GM18519 (cell line): ENCODE results near the gene HIPK4.
A peak's percentile ranks its signal among the peaks of the same experiment; 100 is the strongest.

Experiments used
- ATAC-seq: cut with Tn5 transposase; IDR thresholded peaks from one replicate; pipeline ENCODE4 v1.9.1; 2021; ENCODE audit warnings: mild to moderate bottlenecking, moderate library complexity; ENCODE audit not compliant: unreplicated experiment, low FRiP score

Gene HIPK4

DNA sequence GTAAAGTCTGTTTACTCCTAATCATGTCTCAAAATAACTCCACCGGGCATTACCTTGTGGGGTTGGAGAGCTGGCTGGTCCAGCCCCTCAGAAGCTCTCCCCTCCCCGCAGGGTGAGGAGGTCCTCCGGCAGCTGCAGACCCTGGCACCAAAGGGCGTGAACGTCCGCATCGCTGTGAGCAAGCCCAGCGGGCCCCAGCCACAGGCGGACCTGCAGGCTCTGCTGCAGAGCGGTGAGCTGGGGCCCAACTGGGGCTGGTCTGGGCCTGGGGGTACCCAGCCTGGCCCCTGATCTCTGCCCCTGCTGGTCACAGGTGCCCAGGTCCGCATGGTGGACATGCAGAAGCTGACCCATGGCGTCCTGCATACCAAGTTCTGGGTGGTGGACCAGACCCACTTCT is 20.2 kb downstream of the HIPK4 start:
- no peak for ATAC-seq

DNA sequence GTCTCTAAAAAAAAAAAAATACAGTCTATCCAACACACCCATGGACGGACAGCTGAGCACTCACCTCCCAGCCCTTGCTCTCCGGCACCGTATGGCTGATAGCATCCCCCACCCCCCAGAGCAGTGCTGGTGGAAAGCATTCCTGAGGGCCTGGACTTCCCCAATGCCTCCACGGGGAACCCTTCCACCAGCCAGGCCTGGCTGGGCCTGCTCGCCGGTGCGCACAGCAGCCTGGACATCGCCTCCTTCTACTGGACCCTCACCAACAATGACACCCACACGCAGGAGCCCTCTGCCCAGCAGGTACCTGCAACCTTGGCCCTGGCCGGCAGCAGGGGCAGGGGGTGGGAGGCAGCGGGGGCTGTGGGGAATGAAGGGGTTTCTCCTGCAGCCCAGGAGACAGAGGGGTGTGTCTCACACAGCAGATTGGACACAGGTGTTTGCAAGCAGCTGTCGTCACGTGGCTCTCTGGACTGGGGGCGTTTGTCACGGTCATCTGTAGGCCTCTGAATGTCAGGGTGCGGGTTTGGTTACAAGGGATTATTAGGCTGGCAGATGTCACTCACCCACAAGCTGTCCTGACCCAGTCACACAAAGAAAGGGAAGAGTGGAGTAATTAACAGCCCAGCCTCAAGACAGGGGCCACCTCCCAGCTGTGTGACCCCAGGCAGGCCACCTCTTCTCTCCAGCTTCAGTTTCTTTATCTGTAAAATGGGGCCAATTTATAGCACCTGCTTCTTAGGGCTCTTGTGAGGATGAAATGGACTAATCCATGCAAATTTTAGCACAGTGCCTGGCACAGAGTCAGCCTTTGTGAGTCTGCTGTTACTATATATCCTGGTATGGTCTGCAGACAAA is 22.2 kb downstream of the HIPK4 start:
- ATAC-seq: no peak

DNA sequence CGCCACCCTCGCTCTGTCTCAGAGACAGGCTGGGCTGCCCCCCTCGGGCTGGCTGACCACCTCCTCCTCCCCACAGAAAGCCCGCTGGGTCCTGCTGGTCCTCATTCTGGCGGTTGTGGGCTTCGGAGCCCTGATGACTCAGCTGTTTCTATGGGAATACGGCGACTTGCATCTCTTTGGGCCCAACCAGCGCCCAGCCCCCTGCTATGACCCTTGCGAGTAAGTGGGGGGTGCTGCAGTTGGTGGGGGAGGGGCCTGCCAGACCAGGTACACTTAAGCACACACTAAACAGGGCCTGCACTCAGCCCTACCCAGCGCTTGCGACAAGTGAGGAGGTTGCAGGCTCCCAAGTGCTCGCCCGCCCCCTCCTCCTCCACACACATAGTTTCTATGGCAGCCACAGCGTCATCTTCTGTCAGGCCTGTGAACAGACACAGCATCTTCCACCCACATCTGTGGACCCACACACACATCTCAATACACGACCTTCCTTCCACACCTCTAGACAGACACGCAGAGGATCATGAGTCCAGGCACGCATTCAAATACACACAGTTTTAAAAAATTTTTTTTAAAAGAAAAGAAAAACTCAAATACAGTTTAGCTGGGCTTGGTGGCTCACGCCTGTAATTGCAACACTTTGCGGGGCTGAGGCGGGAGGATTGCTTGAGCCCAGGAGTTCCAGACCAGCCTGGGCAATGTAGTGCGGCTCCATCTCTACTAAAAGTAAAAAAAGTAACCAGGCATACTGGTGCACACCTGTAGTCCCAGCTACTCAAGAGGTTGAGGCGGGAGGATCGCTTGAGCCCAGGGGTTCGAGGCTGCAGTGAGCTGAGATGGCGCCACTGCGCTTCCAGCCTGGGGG is 23.1 kb downstream of the HIPK4 start:
- ATAC-seq: no peak

DNA sequence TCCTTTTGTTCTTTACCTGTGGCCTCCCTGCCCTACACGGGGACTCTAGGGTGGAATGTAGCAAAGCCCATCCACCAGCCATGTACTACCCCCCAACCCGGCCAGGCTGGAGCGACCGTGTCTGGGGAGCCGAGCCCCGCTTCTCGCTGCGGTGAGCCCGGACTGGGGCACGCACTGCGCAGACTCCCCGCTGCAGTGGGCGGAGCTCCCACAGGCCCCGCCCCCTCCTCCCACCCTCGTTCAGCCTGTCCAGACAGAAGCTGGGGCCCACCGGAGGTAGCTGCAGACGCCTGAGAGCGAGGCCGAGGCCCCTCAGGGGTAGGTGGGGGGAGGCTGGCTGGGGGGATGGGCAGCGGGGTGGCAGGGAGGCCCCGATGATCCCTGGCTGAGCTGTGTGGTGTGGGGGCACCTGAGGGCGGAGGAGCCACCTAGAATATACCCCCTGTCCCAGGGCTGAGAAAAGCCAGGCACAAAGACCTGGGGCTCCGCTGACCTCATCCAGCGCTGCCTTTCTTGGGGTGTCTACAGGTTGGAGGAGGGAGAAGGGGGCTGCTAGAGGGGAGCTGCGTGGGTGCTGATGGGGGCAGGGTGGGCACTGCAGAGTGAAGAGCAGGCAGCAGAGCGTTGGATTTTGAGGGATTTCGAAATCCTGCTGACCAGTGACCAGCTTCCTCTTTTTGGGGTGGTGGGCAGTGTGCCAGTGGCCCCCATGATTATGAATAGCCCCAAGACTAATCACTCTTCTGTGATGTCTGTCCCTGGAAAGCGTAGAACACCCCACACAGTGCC is 24.2 kb downstream of the HIPK4 start:
- ATAC-seq: no peak

DNA sequence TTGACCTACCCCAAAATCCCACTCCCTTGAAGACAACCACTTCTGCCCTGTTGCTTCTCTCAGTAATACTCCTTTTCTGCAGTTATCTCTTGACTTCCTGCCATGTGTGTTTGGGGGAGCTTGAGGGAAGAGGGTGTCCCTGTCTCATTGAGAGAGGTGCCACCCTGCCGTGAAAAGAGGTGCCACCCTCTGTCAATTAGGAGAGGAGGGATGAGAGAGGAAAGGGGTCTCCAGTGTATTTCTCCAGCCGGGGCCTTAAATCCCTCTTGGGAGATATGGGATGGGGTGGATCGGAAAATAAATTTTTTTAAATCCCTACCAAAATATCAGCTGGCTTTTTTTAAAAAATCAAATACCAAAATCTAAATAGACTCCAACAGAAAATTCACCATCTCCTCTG is 25.0 kb downstream of the HIPK4 start:
- no peak for ATAC-seq

DNA sequence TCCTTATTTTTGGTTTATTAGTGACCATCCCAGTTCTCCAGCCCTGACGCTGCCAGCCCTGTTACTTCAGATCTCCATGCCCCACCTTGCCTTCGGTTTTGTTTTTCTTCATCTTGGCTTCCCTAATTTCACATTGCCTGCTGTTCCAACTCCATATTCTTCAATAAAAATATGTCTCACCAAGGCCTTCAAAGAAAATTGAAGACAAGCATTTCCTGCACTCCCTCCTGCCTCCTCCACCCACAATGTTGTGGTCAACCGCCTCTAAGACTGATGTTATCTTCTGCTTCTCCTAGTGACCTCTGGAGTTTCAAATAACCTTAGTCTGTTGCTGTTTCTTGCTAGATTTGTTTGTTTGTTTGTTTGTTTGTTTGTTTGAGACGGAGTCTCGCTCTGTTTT is 26.9 kb downstream of the HIPK4 start:
- no peak for ATAC-seq

DNA sequence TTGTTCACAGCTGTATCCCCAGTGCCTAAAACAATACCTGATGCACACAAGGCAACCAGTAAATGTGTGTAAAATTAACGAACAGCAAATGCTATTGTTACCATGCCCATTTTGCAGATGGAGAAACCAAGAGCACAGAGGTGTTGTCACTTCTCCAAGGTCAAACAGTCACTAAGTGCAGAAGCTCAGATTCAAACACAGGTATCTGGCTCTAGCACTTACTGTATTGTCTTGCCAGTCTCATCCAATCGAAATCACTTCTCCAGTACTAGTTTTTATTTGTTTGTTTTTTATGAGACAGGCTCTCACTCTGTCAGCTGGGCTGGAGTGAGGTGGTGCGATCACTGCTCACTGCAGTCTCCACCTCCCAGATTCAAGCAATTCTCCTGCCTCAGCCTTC is 27.8 kb downstream of the HIPK4 start:
- no peak for ATAC-seq

DNA sequence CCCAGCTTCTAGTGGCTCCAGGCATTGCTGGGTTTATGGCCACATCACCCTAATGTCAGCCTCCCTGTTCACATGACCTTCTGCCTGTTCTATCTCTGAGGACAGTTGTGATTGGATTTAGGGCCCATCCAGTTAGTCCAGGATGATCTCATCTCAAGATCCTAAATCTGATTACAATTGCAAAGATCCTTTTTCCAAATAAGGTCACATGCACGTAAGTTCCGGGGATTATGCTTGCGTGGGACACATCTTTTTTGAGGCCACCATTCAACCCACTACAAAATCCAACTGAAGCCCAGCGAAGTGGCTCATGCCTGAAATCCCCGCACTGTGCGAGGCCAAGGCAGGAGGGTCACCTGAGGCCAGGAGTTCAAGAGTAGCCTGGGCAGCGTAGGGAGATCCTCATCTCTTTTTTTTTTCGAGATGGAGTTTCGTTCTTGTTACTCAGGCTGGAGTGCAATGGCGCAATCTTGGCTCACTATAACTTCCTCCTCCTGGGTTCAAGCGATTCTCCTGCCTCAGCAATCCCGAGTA is 29.2 kb downstream of the HIPK4 start:
- ATAC-seq: no peak

DNA sequence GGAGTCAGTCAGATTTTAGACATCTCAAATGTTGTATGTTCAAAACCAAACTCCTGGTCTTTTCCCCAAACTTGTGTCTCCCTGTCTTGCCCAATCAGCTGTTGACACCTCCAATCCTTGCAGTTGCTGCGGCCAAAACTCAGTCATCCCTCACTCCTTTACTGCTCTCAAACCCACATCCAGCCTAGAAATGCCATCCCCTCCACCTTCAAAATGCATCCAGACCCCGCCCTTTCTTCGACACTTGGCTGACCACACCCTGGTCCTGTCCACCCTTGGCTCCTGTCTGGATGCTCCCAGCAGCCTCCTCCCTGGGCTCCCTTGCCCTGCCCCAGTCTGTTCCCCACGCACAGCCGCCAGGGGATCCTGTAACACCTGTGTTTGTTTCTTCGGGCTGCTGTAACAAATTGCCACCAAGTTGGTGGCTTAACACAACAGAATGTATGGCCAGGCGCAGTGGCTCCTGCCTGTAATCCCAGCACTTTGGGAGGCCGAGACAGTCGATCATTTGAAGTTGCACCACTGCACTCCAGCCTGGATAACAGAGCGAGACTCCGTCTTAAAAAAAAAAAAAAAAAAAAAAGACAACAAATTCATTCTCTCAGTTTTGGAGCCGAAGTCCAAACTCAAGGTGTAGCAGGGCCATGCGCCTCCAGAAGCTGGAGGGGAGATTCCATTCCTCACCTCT is 29.8 kb downstream of the HIPK4 start:
- no peak for ATAC-seq

DNA sequence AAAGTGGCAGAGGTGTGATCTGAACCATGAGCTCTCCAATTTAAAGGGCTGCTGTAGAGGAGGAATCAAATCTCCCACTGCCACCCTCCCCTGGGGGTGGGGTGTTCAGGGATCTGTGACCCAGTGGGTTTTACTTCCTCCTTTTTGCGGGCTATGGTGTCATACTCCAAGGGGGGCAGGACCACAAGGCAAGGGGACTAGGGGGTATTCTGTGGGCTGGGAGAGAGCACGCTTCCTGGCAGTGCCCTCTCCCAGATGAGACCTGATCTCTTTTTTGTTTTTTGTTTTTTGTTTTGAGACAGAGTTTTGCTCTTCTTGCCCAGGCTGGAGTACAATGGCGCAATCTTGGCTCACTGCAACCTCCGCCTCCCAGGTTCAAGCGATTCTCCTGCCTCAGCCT is 31.2 kb downstream of the HIPK4 start:
- ATAC-seq: no peak

DNA sequence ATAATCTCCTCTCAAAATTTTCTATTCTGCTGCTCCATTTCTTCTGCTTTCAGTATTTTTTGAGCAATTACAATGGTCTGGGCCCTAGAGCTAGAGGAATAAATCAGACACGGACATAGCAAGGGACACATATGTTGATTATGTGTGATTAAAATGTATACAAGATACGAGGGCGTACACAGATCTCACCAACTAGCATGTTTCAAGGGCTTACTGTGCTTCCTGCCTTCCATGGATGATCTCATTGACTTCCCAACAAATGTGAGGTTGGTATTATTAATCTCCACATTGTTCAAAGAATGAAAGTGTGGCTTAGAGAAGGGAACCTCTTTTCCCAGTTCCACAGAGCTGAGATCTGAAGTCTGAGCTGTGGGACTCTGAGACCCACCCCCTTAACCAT is 32.3 kb downstream of the HIPK4 start:
- ATAC-seq: no peak

DNA sequence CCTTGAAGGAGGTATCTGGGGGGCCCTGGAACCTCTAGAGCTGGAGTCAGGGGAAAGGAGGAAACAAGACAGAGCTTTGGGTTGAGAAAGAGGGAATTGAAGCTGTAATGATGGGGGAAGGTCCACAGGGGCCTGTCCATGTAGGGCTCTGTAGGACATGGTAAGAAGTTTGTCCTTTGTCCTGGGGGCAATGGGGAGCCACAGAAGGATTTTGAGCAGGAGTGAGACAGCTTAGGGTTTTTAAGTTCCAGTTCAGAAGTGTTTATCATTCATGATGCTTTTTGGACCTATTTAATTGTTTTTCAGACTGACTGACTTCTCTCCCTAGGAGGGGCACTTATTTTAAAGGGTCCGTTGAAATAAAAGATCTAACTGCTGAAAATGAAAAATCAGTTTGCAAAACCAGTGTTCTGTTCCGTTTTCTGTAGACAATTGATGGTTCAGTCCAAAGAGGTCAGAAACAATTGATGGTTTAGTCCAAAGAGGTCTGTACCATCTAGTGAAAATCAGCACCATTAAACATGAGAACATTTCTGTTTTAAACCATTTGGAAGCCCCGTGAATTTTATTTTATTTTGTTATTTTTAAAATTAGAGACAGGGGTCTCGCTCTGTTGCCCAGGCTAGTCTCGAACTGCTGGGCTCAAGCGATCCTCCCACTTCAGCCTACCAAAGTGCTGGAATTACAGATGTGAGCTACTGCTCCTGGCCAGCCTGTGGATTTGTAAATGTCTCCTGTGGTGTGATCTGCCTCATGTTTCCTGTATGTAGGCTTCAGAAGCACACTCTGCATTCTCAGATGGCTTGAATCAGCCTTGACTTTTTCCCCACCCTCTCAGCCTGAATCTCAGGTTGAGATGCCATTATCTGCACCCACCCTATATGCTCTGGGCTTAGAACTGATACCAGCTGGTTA is 33.0 kb downstream of the HIPK4 start:
- ATAC-seq: no peak

DNA sequence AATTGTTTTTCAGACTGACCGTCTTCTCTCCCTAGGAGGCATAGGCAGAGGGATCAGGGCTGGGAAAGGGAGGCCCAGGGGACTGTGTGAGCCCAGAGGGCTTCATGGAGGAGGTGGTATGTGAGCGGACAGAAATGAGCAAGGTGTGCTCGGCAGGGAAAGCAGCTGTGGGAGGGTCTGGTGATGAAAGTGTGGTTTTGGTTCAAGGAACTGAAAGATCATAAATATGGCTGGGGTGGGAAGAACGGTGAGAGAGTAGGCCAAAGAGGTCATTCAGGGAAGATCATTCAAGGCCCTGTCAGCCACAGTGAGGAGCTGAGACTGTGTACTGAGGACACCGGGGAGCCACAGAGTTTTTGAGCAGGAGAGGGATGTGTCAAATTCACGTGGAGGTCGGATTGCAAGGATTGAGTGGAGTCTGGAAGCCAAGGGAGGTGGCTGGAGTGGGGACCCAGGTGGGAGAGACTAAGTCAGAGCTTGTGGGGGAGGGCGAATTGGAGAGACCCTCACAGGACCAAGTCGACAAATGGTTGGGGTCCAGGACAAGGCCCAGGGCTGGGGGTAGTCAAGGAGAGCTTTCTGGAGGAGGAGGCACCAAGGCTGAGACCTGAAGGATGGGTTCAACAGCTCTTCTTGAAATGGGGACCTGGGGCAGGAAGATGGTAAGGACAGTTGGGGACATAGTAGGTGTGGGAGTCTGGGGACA is 33.9 kb downstream of the HIPK4 start:
- ATAC-seq: no peak

DNA sequence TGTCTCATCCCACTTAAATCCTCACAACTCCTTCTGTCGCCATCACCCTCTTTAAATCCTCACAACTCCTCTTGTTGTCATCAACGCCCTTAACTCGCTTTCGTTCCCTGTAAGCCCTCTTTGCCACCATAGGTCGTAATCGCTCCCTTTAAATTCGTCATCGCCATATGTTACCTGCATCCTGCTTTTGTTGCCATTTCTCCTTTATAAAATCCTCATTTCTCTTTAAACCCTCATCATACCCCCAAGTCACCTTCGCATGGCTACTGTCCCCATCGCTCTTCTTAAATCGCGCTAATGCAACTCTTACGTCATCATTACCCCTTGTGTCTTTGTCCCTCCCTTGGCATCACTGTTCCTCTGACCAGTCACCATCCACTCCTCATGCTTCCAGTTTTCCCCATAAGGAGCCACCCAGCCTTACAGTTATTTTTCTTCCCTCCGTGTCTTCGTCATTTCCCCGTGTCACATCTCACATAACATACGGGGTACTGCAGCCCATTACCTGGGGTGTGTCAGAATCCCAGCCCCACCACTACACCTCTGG is 40.9 kb downstream of the HIPK4 start:
- ATAC-seq: no peak

DNA sequence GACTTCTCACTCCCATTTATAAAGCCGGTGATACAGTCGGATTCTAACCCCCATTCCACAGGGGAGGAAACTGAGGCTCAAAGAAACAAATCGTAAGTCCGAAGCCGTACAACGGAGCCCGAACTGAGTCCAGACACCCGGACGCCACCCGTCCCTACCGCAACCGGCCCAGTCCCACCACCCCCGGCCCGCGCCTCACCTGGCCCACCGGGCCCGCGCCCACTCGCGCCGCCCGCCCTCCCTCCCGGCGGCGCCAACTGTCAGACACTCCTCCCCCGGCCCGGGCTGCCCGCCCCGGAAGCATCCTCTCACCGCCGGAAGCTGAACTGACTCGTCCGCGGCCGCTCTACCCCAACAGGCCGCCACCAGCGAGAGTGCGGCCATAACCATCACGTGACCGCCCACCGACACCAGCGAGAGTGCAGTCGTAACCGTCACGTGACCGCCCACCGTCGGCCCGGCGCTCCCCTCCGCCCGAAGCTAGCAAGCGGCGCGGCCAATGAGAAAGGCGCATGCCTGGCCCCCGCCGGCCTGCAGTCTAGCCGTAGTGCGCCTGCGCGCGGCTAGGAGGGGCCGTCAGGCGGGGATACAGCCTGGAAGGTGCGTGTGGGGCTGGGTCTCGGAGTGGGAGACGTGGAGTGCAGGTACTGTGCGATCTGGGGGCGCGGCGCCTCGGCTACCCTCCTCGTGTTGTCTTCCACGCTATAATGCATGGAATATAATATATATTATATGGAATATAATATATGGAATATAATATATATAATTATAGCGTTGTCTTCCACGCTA is 41.7 kb downstream of the HIPK4 start, which contains the start of the genes C19orf47 and PLD3:
C19orf47 (minus strand) TSS at position 273 of the 789 bp plus-strand sequence. CDS start 6,540 bp downstream, outside the sequence.
PLD3 (plus strand) TSS at position 571 of the 789 bp plus-strand sequence. CDS start 17,789 bp downstream, outside the sequence.
- peak; percentile 78 for ATAC-seq

DNA sequence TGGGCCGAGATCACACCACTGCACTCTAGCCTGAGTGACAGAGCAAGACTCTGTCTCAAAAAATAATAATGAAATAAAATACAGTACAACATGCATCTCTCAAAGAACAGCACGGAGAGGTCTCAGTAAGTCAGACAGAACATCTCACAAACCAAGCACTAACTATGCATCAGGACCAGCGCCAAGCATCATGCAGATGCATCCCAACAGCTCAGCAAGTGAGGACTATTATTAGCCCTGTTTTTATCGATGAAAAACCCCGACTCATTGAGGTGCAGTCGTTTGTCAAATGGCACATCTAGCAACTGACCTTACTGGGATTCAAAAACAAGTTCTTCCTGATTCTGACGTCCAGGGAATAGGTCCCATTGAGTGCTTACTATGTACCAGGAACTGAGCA is 45.6 kb downstream of the HIPK4 start:
- ATAC-seq: no peak

DNA sequence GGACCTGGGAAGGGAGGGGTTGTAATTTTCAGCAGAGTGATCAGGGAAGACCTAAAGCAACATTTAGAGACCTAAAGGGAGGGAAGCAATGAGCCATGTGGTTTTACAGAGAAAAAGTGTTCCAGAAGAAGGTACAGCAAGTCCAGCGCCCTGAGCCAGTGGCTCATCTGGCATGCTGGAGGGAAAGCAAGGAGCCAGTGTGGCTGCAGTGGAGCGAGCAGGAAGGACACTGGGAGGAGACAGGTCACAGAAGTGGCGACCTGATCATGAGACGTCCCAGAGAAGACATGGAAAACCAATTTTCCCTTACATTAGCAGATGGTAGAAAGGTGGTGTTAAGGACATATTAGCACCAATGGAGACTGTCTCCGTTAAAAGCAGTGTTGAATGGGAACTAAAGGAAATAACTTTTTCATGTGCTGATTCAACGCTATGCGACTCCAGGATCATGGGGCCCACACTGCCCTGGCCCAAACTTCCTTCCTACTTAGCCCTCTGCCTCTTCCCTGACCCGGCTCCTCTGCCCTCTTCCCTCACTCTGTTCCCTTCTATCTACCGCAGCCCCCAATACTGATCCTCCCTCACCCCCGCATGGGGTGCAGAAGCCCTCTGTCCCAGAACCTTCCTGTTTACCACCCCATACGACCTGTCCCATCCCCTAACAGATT is 47.2 kb downstream of the HIPK4 start:
- no peak for ATAC-seq
